Breast epithelium (tissue), 4 donors: ENCODE data around the gene STAB2. TPM values are rescaled to one million over a fixed set of nuclear protein-coding genes. Genes with fewer than 3 reads are reported as not detected.

Source experiments
- DNase-seq, 2 donors: peaks; one replicate each; pipeline ENCODE4 v3.0.0-alpha.2; 2019; ENCODE audit warnings: low spot score in 2 of 2
- H3K27ac ChIP-seq, 2 donors: fragments of 200-600 bp; sonication (generic) in 1 of 2; one replicate each; pipeline ENCODE4 v1.5.1; 2016 to 2019; ENCODE audit warnings: mild to moderate bottlenecking in 1 of 2
- H3K27me3 ChIP-seq, 2 donors: fragments of 200-600 bp; sonication (generic) in 1 of 2; one replicate each; pipeline versions ENCODE4 v1.5.1 to v1.6.0; 2017 to 2019; ENCODE audit warnings: control low read depth in 1 of 2, mild to moderate bottlenecking in 1 of 2
- H3K36me3 ChIP-seq: fragments of 200-600 bp; one replicate; pipeline ENCODE4 v1.5.1; 2019
- H3K4me1 ChIP-seq, 2 donors: fragments of 200-600 bp; sonication (generic); one replicate each; pipeline ENCODE4 v1.5.1; 2016 to 2019; ENCODE audit warnings: control low read depth in 1 of 2
- H3K4me3 ChIP-seq, 3 donors: fragments of 200-600 bp; sonication (generic); 1 replicate in 2 of 3; 2 replicates in 1 of 3; pipeline ENCODE4 v1.5.1; 2016 to 2019; ENCODE audit warnings: mild to moderate bottlenecking in 3 of 3, moderate library complexity in 2 of 3
- H3K9me3 ChIP-seq, 2 donors: fragments of 200-600 bp; sonication (generic) in 1 of 2; one replicate each; pipeline ENCODE4 v1.5.1; 2016 to 2019; ENCODE audit warnings: control low read depth in 1 of 2
- CTCF ChIP-seq, 3 donors: fragments of 450-650 bp; IDR thresholded peaks; one replicate each; pipeline ENCODE4 v1.5.1; 2016 to 2017; ENCODE audit warnings: antibody characterized with exemption in 3 of 3, mild to moderate bottlenecking in 3 of 3, moderate library complexity in 3 of 3
- POLR2A ChIP-seq: fragments of 450-650 bp; IDR thresholded peaks from one replicate; pipeline ENCODE4 v1.6.1; 2016; ENCODE audit warnings: antibody characterized with exemption, mild to moderate bottlenecking, moderate library complexity
- POLR2AphosphoS5 ChIP-seq, 3 donors: sonication (generic); formaldehyde crosslinking; IDR thresholded peaks; one replicate each; pipeline ENCODE4 v1.6.1; 2017; ENCODE audit warnings: antibody characterized with exemption in 3 of 3
- intact Hi-C: fragments of 100-400 bp; cut with DNase I; formaldehyde crosslinking; loops from one replicate; pipeline ENCODE4 v1.15.1; 2023; ENCODE audit warnings: low total_unique reads
- total RNA-seq, 3 donors: library from RNA; depleted of rRNA; stranded (reverse); fragments of >200 nt; gene quantifications; one replicate each; pipeline ENCODE4 v1.1.0, GENCODE V29; 2016

STAB2 gene
- total RNA-seq, 3 donors from 2014 or later = under 0.01 to 2.5 (median 0.16) TPM

GRCh38 chr12:103590271-103590670 is 3.2 kb downstream of the STAB2 start:
- TF ChIP-seq POLR2A = no peak
- TF ChIP-seq POLR2AphosphoS5 (IDR thresholded peaks at IDR 0.05) = no peak
- TF ChIP-seq CTCF (IDR thresholded peaks at IDR 0.05) = no peak
- no peaks in the 10 kb centered on the region for H3K27me3 ChIP-seq
- no peak overlapping the region for H3K27ac ChIP-seq
- H3K4me1 ChIP-seq = no peaks in the 10 kb centered on the region
- H3K9me3 ChIP-seq = no peaks in the 10 kb centered on the region
- intact Hi-C loops = no loop called here
- H3K4me3 ChIP-seq = no peak overlapping the region
- H3K36me3 ChIP-seq = no peaks in the 10 kb centered on the region
- no peak for DNase-seq

- H3K36me3 ChIP-seq = no peaks in the 10 kb centered on the region
- H3K4me3 ChIP-seq = no peak overlapping the region
- H3K9me3 ChIP-seq = no peaks in the 10 kb centered on the region
- intact Hi-C loops = no loop called here
- H3K27ac ChIP-seq = no peak overlapping the region
- no peaks in the 10 kb centered on the region for H3K27me3 ChIP-seq
- DNase-seq = no peak
- TF ChIP-seq POLR2A (no peak), CTCF (IDR thresholded peaks at IDR 0.05) (no peak), POLR2AphosphoS5 (IDR thresholded peaks at IDR 0.05) (no peak)
- no peaks in the 10 kb centered on the region for H3K4me1 ChIP-seq
Measured at GRCh38 chr12:103596981-103597380, 9.9 kb downstream of the STAB2 start.

GRCh38 chr12:103599274-103599673 is 12.2 kb downstream of the STAB2 start:
- Histone ChIP-seq H3K9me3 (no peaks in the 10 kb centered on the region), H3K4me1 (no peaks in the 10 kb centered on the region), H3K4me3 (no peak overlapping the region), H3K36me3 (no peaks in the 10 kb centered on the region), H3K27me3 (no peaks in the 10 kb centered on the region), H3K27ac (no peak overlapping the region)
- TF ChIP-seq POLR2AphosphoS5 (IDR thresholded peaks at IDR 0.05) = no peak
- TF ChIP-seq POLR2A = no peak
- TF ChIP-seq CTCF (IDR thresholded peaks at IDR 0.05) = no peak
- intact Hi-C loops = no loop called here
- DNase-seq = no peak

- H3K4me3 ChIP-seq = no peak overlapping the region
- TF ChIP-seq POLR2AphosphoS5 (IDR thresholded peaks at IDR 0.05) = no peak
- no peak for TF ChIP-seq POLR2A
- TF ChIP-seq CTCF (IDR thresholded peaks at IDR 0.05) = no peak
- intact Hi-C loops = no loop called here
- H3K9me3 ChIP-seq = peaks cover 0 to 9% of the 10 kb centered on the region in 2 donors
- no peak overlapping the region for H3K27ac ChIP-seq
- DNase-seq = no peak
- H3K36me3 ChIP-seq = no peaks in the 10 kb centered on the region
- no peaks in the 10 kb centered on the region for H3K27me3 ChIP-seq
- H3K4me1 ChIP-seq = no peaks in the 10 kb centered on the region
Measured at GRCh38 chr12:103600967-103601728, 14.1 kb downstream of the STAB2 start.

- Histone ChIP-seq H3K36me3 (no peaks in the 10 kb centered on the region), H3K4me1 (no peaks in the 10 kb centered on the region), H3K27me3 (no peaks in the 10 kb centered on the region), H3K4me3 (no peak overlapping the region), H3K27ac (no peak overlapping the region), H3K9me3 (peaks cover 0 to 5% of the 10 kb centered on the region in 2 donors)
- TF ChIP-seq POLR2AphosphoS5 (IDR thresholded peaks at IDR 0.05) (no peak), POLR2A (no peak), CTCF (IDR thresholded peaks at IDR 0.05) (no peak)
- intact Hi-C loops = no loop called here
- DNase-seq = no peak
Measured at GRCh38 chr12:103620395-103620794, 33.3 kb downstream of the STAB2 start.
